Ovary (tissue), 3 donors: ENCODE data around the gene CCNL1.

ENCODE experiments used
- EP300 ChIP-seq: sonication (generic); formaldehyde crosslinking; IDR thresholded peaks from one replicate; pipeline ENCODE4 v1.6.1; 2017; ENCODE audit warnings: antibody characterized with exemption
- POLR2A ChIP-seq: fragments of 450-650 bp; IDR thresholded peaks from one replicate; pipeline ENCODE4 v1.6.1; 2017; ENCODE audit warnings: antibody characterized with exemption, mild to moderate bottlenecking, moderate library complexity
- TF ChIP-seq, protein P1 (sequence below), 3 donors: fragments of 450-650 bp in 2 of 3; fragments of 200-600 bp in 1 of 3; IDR thresholded peaks; one replicate each; pipeline versions ENCODE4 v1.5.1 to v1.8.0; 2016 to 2022; ENCODE audit warnings: antibody characterized with exemption in 3 of 3, mild to moderate bottlenecking in 1 of 3
- donor health status: DM: no; HTN: no; CAD: no.

- TF ChIP-seq, protein P1, sequence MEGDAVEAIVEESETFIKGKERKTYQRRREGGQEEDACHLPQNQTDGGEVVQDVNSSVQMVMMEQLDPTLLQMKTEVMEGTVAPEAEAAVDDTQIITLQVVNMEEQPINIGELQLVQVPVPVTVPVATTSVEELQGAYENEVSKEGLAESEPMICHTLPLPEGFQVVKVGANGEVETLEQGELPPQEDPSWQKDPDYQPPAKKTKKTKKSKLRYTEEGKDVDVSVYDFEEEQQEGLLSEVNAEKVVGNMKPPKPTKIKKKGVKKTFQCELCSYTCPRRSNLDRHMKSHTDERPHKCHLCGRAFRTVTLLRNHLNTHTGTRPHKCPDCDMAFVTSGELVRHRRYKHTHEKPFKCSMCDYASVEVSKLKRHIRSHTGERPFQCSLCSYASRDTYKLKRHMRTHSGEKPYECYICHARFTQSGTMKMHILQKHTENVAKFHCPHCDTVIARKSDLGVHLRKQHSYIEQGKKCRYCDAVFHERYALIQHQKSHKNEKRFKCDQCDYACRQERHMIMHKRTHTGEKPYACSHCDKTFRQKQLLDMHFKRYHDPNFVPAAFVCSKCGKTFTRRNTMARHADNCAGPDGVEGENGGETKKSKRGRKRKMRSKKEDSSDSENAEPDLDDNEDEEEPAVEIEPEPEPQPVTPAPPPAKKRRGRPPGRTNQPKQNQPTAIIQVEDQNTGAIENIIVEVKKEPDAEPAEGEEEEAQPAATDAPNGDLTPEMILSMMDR (IDR thresholded peaks at IDR 0.05): no peak
- TF ChIP-seq EP300: no peak
- TF ChIP-seq POLR2A: no peak
Observed at GRCh38 chr3:157154563-157155330, 5.2 kb downstream of the CCNL1 start.
